DMS79 (cell line): ENCODE measurements around the gene PADI2.
A peak's percentile ranks its signal among the peaks of the same experiment; 100 is the strongest.
"Not testable (repeated sequence)": the region's sequence is repeated elsewhere in the genome, so short reads cannot be mapped to it uniquely, and the experiment has no call there.

Experiments
- DNase-seq: peaks from one replicate; lab custom pipeline; 2025; lab: John Stamatoyannopoulos, UW

Gene PADI2

DNA sequence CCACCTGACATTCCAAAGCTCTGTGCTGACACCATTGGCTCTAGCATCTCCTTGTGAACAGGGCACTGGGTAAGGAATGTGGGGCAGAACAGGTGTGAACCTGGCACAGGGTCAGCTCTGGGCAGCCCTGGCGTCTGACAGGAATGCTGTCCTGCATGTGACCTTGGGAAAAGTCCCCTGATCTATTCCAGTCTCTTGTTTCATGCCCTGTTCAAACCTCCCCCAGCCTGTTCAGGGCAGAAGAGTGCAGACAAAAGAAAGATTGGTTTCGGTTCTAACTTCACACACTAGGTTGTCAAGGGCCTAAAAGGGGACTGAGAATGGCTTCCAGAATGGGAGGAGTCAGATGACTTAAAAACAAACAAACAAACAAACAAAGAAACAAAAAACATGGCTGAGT is 37.8 kb downstream of the PADI2 start:
- DNase-seq = no peak

DNA sequence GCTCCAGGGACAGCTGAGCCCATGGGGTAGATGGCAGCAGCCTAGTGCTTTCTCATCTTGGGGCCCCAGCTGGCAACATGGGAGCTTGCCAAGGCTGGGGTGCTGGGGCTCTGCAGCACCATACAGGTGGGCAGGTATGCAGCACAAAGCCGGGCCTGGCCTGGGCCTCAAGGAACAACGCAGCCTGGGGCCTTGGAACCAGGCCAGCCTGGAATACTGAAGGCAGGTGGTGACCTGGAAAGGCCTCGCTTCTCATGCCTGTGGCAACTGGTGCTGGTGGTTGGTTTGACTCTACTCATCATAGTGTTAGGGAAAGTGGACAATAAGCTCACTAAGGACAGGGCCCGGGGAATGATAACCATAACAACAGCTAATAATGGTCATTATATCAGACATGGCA is 38.4 kb downstream of the PADI2 start:
- no peak for DNase-seq

DNA sequence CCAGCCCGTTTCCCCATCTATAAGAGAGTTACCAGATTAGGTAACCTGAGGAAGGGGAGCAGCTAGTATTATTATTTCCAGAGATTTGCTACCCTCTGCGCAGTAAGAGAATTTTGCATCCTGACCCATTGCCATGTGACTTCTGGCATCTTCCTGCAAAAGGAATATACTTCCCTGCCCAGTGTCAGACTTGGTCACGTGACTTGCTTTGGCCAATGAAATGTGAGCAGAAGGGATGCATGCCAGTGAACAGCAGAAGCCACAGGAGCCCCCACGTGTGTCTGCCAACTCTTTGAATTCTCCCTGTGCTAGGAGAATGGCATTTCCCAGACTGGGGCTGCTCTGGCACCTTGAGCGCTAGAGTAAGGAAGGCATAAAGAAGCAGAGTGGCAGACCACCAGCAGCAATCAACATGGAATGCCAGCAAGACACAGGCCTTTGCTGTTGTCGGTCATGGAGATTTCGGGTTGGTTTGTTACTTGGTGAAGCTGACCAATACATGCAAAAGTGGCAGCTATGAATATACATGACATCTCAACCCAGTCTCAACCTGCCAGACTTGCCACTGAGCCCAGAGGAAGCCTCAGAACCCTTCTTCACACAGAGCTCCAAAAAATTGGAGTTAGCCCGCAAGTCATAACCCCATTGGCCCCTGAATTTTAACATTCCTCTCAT is 39.0 kb downstream of the PADI2 start:
- DNase-seq = no peak

DNA sequence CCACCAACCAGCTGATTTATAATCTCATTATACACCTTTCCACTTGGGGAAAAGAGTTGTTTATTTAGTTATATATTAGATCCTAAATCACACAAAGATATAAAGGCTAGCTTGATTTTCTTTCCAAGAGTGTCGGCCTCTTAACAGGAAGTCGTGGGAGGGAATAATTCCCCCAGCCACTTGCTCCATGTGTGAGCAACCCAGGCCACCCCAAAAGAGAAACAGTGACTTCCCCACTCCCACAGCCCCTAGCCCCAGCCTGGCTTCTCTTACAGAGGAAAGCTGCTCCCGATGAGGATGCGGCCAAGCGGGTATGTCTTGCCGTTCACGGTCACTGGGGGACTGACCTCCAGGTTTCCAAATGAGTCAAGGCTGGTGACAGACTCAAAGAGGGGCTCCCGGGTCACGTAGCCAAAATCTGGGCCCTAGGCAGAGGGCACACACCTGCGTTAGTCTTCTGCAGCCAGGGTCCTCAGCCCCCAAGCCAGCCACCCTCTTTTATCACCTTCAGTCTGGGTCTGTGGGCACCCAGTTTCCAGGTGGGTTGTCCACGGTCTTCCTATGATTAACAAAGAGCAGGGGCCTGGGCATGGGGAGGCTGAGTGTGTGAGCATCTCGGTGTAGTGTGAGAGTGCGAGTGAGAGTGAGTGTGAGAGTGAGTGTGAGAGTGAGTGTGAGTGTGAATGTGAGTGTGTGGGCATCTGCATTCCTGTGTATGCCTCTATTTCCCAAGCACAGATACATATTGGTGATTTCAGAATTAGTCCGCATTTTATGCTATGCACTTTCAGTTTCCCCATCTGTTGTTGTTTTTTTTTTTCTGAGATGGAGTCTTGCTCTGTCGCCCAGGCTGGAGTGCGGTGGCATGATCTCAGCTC is 40.0 kb downstream of the PADI2 start:
- no peak for DNase-seq

DNA sequence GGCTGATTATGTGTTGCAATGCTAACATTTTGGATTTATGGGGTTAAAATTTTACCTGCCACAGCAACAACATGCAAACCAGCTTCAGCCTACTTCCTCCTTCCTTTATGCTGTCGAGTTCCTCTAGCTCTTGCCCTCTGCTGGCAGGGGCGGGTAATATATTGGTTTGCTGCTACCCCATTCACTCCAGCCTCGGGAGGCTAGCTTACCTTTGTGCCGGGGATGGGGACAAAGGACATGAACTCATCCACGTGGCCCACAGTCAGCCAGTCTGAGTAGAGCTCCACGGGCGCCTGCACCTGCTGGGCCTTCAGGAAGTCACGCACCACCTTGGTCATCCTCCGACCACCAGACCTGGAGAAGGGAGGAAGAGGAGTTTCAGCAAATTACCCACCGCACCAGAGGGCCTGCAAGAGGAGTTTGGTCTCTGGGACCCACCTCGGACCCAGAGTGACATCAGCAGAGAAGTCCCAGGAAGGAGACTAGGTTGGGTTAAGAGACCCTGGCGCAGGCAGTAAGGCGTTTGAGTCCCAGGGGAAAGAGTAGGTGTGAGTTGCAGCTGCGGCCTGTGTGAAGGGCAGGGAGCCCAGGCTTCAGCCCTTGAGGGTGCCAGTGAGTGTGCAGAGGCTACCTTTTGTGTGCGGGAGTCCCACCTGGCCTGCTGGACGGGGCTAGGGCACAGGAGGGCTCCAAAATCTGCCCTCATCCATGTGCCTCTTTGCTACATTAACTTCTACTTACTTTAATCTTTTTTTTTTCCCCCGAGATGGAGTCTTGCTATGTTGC is 43.6 kb downstream of the PADI2 start:
- DNase-seq = no peak

DNA sequence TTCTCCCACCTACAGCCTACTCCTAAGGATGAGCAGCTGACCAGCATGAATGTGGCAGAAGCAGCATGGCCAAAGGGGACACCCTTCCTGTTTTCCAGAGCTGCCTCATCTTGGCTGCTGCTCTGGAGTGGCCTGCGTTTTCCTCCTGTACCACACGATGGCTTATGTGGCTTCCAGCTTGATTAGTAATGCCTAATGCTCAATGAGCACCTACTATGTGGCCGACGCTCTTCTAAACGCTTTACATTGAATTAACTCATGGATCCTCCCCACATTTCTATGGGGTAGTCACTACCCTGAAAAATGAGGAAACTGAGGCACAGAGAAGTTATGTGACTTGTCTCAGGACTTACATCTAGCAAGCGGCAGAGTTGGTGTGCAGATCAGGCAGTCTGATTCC is 47.5 kb downstream of the PADI2 start:
- DNase-seq = no peak

DNA sequence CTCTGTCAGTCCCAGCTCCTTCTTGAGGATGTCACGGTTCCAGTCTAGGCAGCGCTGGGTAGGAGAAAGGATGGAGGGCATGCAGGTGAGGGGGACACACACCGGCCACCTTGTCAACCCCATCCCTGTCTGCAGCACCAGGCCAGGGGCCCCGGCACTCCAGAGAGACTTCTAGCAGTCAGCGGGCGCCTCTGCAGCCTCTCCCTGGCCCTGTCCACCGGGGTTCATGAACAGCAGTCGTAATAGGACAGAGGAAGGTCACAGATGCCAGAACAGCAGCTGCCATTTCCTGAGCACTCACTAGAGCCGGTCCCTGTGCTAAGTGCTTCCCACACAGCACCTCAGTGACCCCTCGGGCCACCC is 49.1 kb downstream of the PADI2 start:
- no peak for DNase-seq

DNA sequence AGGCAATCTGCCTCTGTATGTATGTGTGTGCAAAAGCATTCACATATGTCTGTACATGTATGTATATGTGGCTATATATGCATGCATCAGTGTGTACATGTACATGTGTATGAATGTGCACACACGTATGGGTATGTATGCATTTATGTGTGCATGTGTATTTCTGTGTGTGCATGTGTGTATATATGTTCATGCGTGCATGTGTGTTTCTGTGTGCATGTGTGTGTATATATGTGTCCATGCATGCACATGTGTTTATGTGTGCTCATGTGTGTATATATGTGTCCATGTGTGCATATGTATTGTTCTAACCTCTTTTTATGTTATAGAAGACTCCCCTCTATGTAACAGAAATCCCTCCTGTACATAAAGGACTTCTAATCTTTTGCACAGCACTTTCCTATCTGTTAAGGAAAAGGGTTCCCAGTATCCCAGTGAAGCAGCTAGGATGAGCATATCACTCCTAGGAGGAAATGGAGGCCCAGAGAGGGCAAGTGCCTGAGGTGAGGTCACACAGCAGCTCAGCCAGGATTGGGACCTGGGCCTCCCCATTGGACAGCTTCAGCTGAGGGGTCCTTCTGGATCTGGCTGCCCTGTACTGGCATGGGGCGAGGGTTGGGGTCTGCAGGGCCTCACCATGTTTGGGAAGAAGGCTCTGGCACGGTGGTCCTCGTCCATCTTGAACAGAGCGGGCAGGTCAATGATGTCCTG is 49.6 kb downstream of the PADI2 start:
- no peak for DNase-seq

DNA sequence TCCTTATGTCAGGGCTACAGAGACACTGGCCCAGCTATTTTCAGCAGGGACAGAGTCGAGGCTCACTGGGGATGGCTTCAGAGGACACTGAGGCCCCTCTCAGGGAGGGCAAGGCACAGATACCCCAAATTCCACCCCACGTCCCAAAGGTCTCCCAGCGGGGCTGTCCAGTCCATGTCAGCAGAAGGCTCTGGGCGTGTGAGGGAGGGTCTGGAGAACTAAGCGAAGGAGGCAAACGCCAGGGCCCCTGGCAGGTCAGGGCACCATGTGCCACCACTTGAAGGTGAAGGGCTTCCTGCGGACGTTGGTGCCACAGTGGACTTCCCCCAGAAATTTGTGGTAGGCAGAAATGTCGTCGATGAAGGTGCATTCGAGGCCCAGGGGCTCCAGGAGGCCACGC is 50.5 kb downstream of the PADI2 start:
- DNase-seq = no peak

DNA sequence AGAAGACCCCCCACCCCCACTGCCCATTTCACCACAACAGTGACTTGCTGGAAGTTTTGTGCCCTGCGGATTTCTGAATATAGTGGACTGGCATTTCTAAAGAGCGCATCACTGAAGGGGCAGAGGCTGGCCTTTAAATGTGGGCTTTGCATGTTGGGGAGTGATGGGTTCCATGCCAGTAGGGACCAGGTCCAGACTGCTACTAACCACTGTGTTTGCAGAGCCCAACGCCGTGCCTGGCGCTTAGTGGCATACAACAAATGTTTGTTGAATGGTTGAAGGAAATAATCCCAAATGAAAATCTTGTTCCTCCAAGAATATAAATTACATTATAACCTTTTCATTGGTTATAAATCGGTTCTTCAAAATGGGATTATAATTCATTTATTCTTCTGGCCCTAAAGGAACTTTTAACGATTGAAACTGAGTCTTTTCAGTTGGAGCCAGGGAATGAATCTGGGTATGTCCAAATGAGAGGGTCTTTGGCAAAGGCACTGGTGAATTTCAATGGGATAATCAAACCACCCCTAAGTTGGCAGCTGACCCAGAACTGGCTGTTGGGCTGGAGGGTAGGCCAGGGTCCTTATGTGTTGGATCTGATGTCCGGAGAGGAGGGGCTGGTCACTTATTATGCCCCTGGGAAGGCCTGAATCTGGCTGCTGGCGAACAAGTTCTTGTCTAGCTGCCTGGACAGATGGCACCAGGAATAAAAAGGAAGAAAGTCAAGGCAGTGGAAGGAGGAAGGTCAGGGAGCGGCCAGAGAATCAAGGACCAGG is 51.6 kb downstream of the PADI2 start:
- no peak for DNase-seq

DNA sequence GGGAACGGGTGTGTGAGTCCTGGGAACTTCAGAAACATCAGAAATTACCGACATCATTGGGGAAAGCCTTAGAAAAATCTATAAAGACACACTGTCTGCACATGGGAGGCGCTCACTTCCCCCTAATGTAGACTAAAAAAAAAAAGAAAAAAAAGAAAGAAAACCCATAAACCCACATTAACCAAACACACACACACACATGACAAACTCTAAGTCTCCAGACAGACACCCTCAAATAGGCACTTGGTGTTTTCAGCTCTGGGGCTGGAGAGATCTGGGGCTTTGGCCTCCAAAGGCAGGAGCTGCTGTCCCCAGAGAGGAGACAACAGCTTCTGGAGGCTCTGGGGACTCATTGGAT is 52.2 kb downstream of the PADI2 start:
- no peak for DNase-seq

DNA sequence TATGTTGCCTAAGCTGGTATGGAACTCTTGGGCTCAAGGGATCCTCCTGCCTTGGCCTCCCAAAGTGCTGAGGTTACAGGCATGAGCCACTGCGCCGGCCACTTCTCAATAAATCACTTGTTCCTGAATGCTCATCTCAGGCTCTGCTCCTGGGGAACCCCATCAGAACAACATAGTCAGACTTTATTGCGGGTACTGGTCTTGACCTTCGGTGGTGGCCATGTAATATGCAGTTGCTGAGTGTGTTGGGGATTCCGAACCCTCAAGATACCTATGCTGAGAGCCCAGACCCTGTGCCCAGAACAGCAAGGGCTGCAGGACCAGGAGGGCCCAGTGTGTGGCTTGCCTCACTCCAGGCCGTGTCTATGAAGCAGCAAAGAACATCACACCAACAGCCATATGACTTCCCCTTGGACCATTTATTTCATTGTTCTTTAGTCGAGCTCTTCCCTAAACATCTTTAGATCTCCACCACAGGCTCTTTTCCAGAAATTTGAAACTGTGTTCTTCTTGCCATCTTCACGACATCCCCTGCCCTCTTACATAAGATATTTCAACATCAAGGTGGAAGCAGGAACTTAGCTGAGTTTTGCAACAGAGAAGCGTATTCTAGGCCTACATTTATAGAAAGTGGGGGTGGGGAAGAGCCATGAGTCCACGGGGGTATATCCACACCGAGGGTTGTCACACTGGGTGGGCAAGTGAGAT is 52.7 kb downstream of the PADI2 start:
- DNase-seq = no peak

DNA sequence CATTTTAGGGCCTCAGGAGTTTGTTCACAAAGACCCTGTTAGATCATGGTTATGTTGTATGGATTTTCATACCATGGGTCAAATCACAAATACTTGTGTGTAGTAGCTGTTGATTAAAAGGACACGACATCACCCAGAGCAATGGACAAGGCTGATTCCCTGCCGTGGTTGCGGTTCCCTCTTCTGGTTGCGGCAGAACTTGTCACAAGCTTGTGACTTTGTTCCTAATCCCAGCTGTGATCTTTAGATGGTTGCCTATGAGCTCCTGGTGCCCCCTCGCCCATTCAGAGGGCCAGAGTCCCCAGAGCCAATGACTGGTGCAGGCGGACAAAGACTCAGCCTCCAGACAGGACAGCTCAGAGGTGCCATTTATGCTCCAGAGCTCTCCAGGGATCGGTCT is 53.6 kb downstream of the PADI2 start:
- no peak for DNase-seq

DNA sequence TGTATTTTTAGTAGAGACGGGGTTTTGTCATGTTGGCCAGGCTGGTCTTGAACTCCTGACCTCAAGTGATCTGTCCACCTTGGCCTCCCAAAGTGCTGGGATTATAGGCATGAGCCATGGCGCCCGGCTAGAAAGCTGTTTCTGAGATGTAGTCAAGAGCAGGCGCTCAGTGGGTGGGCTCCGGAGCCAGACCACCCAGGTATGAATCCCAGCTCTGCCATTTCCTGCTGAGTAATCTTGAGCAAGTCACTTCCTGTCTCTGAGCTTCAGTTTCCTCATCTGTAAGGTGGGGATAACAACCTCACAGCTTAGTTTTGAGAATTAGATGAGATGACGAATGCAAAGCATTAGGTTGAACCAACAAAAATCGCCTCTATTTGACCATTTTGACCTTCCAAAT is 56.5 kb downstream of the PADI2 start:
- DNase-seq = not testable (repeated sequence)

DNA sequence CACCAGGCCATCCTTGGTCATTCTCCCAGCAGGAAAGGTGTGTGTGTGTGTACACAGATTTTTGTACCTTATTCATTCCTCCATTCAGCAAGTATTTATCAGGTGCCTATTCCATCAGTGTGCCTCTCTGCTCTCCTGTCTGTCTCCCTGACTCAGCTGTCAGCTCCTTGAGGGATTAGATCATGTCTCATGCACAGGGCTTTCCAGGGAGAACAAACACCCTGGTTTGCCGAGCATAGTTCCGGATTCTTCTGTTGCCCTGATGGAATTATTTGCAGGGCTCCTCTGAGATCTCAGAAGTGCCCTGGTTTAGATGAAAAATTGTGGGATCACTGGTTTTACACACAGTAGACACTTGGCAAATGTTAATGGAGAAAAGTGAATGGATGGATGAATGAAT is 57.4 kb downstream of the PADI2 start:
- no peak for DNase-seq

DNA sequence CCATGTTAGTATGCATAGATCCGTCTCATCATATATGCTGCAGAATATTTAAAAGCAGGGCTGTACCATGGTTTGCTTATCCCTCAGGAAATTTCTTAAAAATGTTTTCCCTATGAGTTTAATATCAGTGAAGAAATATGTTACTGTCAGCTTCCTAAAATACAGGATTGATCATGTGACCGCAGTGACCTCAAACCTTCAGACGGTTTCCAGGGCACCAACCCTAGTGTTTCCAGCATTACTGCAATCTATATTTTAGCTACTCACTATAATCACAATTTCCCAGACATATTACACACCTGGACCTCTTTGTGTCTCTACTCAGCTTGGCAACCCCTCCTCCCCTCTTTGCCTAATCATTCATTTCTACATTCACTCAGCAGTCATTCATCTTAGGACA is 57.8 kb downstream of the PADI2 start:
- DNase-seq = no peak

DNA sequence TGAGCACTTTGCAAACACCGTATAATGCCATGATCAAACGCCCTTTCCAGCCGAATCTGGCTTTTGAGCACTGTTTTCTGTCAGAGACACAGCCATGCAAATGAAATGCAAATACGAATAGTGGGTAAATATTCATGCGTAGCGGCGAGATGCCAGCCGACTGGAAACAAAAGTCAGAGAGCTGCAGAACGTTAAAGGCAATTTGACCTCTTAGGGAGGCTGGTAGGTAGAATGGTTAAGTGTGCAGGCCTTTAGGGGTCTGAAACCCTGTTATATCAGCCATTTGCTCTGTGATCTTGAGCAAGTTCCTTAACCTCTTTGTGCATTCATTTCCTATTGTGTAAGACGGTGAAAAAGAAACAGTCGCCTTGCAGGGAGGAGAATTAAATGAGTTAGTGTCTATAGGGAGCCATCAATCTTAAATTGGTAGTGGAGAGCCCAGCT is 58.9 kb downstream of the PADI2 start:
- no peak for DNase-seq

DNA sequence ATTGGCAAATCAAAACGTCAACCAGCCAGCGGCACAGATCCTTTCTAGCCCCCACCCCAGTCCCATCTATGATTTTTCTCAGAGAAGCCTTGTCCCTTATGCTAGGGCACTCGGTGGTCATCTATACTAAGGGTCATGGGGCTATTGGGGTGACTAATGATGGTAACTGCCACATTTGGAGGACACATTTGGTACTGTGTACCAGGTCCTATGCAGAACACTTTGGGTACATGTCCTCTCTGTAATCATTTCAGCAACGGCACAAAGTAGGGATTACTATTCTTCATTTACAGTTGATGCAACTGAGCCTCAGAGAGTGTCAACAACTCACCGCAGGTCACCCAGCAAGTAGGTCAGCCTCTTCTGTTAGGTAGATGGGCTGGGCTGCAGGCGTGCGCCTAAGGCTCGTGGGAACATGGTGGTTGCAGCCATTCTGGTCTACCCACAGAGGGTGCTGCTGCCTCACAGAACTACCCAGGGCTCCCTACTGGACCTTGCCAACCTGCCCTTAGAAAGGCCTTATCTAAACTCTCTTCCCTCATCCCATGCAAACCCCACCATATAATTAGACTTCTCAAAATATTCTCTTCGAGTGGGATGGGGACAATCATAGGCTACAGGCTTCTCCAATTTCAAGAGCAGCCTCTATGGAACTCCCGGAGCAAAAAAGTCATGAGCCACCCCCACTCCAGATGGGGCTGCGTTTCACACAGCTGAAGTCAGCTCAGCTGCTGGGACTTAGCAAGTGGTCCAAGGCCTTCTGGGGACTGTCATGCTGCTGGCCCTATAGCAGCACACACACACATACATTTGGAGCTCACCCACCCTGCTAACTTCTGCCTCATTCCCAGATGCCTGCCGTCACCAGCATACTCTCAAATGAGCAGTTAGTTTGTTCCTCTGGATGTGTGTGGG is 59.6 kb downstream of the PADI2 start:
- peak; percentile 35 for DNase-seq

DNA sequence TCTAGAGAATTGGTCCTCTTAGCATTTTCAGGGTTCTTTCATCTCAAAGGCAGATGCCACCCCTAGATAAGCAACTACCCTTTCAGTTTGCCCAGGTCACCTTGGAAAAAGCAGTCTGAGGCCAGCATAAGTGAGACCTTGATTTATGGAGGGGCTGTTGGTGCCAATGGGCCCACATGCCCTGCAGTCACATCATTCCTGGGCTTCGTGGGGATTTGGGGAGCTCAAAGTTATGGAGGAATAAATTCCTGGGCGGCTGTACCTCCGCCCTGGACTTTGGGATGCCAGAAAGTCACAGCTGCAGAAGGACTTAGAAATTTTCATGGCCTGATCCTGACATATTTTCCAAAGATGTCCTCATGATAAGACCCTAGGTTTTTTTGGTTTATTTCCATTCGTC is 62.7 kb downstream of the PADI2 start:
- no peak for DNase-seq

DNA sequence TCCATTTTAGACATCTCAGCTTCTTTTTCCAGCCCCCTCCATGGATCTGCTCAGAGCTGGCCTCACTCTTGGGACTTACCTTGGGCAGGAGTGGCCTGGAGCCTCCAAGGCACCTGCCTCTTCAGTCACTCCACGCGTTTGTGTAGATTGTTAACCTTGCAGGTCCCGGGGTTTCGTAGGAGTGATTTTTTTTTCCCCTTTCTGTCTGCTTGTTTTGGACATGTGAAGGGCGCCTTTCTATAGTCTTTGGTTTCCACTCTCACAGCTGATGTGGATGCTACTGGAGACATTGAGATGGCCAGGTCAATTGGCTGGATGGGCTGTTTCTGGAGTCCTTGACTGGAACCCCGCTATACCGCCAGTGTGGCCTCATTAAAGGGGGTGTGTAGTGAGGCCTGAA is 63.5 kb downstream of the PADI2 start:
- DNase-seq = no peak
